Stimulated activated CD4-positive, alpha-beta T cell treated with anti-CD3 and anti-CD28 coated beads, Interleukin-12 subunit alpha, Interleukin-12 subunit beta, amount 100 ng/mL, for 4 hours (primary cell): ENCODE data around the gene CCDC127.
"Not testable (repeated sequence)": the region's sequence is repeated elsewhere in the genome, so short reads cannot be mapped to it uniquely, and the experiment has no call there.

Experiments used
- DNase-seq: peaks from one replicate; pipeline ENCODE4 v3.0.0-alpha.2; 2020

The CCDC127 gene

DNA sequence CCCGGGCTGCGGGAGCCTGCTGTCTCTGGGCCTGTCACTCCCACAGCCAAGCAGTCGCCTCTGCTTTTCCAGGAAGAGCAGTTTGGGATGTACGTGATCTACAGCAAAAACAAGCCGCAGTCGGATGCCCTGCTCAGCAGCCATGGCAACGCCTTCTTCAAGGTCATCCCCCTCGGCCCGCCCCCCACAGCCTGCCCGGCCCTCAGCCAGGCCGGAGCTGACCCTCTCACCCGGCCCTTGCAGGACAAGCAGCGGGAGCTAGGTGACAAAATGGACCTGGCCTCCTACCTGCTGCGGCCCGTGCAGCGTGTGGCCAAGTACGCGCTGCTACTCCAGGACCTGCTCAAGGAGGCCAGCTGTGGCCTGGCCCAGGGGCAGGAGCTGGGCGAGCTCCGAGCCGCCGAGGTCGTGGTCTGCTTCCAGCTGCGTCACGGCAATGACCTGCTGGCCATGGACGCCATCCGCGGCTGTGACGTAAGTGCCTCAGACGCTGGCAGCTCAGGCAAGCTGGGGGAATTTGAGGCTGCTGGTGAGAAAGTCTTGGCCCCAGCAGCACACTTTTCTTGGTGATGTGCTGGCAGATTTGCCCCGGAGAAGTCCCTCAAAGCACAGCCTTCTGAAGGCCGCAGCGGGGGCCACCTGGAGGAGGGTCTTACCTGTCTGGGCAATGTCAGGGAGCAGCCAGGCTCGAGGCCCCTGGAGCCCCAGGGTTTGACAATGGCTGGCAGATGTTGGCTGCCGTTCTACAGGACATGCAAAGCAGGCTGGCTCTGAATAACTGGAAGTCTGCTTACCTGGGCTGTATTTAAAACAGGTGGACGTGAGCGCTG is 46.8 kb downstream of the CCDC127 start:
- DNase-seq: no peak

DNA sequence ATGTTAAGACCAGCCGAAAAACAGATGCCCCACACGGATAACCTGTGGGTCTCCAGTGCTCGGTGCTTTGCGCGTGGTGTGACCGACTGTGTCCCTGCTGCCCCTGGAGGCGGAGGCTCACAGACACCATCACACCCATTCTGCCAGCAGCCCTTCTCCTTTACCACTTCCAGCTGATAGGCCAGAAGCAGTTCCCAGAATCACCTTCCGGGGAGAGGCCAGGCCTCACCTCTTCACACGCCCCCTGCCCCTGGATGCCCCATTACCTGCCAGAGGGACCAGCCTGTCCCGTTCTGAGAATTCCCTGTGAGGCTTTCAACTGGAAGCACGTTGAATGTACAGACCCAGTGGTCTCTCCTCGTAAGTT is 48.2 kb downstream of the CCDC127 start:
- DNase-seq: no peak

DNA sequence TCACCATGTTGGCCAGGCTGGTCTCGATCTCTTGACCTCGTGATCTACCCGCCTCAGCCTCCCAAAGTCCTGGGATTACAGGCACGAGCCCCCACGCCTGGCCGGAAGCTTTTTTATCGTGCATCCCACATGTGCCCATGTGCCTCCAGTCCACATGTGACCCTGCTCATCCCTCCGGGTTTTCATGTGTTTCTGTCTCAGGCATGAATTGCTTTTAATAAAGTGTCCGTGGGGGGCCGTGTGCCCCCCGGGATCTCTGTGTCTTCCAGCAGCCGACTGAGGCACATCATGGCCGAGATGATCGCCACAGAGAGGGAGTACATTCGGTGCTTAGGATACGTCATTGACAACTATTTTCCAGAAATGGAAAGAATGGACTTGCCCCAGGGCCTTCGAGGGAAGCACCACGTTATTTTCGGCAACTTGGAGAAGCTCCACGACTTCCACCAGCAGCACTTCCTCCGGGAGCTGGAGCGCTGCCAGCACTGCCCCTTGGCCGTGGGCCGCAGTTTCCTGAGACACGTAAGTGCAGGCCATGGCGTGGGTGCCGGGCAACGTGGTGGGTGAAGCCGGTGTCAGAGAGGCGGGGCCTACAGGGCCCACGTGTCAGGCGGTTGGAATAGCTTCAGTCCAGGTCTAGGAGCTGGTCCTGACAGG is 48.8 kb downstream of the CCDC127 start:
- DNase-seq: no peak

DNA sequence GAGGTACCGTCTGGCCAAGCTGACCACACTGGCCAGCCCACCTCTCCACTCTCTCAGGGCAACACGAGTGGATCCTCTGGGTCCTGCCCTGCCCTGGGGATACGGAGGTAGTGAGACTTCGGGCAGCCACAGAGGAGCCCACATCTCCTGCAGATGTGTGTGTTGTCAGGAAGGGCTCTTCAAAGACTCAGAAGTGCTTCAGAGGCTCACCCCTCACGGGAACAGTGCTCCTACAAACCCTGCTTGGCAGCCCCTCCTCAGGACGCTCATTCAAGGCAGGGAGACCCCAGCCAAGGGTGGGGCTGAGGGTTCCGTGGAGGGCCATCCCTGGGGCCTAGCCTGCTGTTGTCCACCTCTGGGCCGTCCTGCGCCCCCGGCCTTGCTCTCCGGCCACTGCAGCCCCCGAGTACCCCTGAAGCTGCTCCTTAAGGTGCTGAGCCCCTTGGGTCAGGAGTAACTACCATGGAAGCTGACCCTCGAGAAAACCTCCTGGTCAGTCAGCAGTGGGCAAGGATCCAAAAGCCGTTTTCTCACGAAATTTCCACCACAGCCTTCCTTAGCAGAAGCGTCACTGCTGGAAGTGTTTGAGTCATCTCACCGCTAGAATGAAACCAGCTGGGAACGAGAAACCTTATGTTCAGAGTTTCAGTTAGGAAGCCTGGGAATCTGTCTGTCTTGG is 49.8 kb downstream of the CCDC127 start:
- DNase-seq: no peak

DNA sequence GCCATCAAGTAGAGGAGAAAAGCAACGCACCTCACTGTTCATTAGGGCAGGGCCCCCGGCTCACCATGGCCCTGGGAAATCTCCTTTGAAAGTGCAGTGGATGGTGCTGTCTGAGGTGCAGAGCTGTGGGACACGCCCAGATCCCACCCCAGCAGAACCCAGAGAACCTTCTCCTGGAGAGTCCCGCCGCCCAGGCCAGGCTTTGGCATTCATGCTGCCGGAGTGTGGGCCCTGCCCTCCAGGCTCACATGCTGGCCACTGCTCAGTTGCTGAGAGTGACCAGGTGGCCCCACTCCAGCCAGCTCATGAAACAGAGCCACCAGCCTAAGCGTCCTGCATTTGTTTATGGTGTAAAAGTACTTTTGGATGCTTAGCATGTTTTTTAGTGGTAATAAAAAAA is 50.4 kb downstream of the CCDC127 start:
- no peak for DNase-seq

DNA sequence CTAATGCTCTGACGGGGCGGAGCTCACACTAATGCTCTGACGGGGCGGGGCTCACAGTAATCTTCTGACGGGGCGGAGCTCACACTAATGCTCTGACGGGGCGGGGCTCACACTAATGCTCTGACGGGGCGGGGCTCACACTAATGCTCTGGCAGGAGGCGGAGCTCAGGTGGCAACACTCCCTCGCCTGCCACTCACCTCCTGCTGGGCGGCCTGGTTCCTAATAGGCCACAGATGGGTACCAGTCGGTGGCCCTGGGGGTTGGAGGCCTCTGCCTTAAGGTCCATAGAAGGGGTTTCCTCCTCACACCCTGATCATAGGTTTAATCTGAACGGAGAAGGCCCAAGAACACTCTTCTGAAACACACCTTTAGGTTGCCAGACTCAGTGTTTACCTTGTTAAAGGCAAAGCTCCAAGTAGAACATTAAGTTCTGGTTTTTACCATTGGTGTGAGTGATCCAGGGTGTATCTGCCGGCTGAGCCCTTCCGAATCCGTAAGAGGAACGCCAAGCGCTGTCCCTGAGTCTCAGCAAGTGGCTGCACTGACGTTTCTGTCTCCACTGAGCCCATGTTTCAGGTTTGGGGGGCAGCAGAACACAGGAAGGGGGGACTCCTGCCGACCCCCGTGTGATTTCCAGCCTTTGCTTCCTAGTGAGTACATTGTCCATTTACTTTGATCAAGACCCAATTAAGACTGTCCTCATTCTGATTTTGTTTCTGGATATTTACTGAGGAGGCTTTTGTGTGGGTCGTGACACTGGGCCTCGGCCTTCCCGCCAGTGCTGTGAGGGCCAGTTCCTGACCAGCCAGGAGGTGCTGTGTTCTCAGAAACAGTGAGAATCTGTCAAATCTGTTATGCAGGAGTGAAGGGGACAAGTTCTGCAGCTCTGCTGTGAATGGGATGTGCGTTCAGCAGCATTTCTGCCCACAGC is 51.2 kb downstream of the CCDC127 start:
- no peak for DNase-seq

DNA sequence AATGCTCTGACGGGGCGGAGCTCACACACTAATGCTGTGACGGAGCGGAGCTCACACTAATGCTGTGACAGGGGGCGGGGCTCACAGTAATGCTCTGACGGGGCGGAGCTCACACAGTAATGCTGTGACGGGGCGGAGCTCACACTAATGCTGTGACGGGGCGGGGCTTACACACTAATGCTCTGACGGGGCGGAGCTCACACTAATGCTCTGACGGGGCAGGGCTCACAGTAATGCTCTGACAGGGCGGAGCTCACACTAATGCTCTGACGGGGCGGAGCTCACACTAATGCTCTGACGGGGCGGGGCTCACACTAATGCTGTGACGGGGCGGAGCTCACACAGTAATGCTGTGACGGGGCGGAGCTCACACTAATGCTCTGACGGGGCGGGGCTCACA is 53.2 kb downstream of the CCDC127 start:
- not testable (repeated sequence) for DNase-seq

DNA sequence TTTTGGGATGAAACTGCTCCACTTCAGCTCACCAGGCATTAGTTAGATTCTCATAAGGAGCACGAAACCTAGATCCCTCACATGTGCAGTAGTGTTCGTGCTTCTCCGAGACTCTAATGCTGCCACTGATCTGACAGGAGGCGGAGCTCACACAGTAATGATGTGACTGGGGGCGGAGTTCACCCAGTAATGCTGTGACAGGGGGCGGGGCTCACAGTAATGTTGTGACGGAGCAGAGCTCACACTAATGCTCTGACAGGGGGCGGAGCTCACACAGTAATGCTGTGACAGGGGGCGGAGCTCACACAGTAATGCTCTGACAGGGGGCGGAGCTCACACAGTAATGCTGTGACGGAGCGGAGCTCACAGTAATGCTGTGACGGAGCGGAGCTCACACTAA is 53.7 kb downstream of the CCDC127 start:
- DNase-seq: no peak

DNA sequence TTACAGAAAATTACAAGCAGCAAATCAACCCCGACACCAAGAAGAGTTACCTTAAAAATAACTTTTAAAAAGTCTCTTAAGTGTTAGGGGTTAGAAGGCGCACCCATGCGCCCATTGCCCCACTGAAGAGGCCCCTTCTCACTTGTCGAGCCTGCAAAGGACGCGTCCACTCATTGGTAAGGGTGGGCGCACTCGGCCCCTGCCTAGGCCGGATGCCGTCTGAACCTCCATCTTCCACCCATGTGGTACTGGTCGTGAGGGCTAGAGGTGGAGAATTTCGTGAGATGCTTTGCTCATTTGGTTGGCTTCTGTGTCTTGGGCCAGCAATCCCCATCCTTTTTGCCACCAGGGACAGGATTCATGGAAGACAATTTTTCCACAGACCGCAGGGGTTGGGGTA is 54.1 kb downstream of the CCDC127 start:
- DNase-seq: no peak

DNA sequence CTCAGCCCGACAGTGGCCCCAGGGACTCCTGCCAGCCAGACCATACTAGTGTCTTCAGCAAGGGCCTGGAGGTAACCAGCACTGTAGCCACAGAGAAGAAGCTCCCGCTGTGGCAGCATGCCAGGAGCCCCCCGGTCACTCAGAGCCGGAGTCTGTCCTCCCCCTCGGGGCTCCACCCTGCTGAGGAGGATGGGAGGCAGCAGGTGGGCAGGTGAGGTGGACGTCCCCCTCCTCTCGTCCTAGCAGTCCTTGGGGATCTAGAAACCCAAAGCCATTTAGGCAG is 54.7 kb downstream of the CCDC127 start:
- no peak for DNase-seq

DNA sequence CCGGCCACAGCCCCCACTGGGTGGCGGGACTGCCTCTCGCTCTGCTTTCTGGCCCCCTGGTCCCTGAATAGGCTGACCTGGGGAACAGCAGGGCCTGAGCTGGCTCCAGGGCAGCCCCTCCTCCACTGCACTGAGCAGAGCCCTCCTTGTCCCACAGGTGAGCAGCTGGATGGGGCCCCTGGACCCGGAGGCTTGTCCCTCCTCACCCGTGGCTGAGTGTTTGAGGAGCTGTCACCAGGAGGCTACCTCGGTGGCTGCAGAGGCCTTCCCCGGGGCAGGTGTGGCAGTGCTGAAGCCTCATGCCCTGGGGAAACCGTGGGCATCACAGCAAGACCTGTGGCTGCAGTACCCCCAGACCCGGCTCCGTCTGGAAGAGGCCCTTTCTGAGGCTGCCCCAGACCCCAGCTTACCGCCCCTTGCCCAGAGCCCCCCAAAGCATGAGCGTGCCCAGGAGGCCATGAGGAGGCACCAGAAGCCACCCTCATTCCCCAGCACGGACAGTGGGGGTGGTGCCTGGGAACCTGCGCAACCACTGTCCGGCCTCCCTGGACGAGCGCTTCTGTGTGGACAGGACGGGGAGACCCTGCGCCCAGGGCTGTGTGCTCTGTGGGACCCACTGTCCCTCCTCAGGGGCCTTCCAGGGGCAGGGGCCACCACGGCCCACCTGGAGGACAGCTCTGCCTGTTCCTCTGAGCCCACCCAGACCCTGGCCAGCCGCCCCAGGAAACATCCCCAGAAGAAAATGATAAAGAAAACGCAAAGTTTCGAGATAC is 55.2 kb downstream of the CCDC127 start:
- DNase-seq: no peak

DNA sequence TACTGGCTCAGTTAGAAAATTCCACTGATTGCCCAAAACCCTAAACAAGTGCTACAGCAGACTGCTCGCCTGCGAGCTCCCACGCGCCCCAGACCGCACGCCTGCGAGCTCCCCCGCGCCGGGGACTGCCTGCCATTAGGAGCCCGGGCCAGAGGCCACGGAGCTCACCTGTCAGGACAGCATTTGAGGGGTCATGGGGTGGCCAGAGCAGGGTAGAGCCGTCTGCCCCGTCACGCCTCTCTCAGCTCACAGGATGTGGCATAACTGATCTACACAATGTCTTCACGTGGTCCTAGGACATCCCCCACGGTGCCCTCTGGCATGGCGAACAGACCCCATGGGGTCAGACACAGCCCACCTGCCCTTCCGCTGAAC is 55.8 kb downstream of the CCDC127 start:
- DNase-seq: no peak

DNA sequence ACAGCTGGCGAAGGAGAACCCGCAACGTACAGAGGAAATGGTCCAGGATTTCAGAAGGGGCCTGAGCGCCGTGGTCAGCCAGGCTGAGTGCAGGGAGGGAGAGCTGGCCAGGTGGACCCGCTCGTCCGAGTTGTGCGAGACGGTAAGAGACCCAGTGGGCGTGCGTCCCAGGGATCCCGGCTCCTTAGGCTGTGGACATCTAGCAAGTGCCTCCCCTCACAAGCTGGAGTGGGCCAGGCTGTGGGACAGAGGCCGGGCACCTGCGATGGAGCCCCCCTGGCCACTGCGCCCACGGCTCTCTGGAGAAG is 56.2 kb downstream of the CCDC127 start:
- DNase-seq: no peak

DNA sequence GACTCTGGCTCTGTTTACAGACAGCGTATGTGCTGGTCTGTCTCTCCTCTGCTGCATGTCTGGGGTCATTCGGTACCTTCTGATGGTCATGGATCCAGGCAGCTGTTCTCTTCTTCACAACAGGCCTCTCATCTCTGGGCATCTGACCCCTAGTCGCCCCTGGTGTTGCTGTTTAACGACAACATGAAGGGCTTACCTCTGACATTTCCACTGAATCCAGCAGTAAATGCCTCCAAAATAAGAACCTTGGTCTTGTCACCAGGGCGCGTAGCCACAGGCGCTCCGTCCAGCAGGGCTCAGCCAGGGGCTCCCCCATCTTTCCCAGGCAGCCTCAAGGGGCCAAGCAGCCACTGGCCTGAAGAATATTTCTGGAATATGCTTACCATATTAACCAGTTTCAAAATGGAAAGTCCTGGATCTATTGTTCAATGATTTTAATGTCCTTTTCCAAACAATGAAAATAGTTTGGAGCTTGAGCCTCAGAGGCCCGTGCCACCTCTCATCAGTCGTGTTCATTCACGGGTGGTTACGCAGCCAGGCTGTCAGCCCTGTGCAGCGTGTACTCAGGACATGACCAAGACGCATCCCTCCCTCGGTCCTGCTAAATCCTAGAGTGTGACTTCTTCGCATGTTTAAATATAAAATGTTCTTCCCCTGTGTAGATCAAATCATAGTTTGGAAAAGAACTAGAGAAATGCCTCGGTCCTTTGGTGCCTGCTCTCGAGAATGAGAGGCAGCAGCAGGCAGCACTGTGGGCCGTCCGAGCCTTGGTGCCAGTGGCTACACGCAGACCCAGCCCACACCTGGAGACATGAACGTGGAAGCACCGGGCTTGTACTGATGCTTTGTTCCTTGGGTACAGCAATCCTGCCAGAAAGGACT is 56.8 kb downstream of the CCDC127 start:
- no peak for DNase-seq

DNA sequence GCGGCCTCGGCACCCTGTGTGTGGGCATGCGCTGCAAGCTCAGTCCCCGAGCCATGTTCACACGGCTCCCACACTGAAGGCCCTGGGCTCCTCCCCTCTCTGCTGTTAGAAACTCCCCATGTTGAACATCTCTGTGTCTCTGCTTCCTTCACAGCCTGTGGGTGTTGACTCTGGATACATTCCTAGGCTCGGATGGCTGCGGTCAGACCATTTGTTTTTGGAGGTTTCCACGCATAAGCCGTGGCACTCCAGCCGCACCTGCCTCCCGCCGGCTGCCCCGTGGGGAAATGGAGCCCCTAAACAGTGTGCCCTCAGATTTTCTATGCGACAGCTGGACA is 57.8 kb downstream of the CCDC127 start:
- DNase-seq: no peak

DNA sequence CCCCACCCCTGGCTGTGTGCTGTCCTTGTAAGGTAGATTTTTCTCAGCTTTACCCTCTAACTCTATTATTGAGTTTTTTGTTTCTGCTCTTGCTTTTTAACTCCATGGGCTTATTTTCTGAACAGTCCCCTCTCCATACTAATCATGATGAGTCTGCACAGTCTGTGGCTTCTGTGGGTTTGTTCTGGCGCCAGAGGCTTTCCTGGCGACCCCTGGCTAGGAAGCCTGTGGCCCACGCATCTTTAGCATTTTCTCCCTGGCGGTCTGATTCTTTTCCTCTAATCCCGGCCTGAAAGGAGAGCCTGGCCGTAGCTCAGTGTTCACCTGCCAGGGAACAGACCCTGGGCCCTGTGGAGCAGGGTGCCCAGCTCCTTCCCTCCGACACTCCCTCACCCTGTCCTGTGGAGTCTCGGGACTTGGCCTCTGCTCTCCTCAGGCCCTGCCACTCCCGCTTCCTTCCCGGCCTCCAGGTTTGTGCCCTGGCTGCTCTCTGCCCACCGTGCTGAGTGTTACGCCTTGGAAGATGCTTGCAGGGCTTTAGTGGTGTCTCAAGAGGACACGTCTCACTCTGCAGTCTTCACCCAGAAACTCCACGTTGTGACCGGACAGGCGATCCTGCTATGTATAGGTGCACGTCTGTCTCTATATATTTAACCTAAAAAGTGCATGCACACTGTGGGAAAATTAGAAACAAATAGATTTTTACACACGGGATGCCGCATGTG is 58.3 kb downstream of the CCDC127 start:
- no peak for DNase-seq

DNA sequence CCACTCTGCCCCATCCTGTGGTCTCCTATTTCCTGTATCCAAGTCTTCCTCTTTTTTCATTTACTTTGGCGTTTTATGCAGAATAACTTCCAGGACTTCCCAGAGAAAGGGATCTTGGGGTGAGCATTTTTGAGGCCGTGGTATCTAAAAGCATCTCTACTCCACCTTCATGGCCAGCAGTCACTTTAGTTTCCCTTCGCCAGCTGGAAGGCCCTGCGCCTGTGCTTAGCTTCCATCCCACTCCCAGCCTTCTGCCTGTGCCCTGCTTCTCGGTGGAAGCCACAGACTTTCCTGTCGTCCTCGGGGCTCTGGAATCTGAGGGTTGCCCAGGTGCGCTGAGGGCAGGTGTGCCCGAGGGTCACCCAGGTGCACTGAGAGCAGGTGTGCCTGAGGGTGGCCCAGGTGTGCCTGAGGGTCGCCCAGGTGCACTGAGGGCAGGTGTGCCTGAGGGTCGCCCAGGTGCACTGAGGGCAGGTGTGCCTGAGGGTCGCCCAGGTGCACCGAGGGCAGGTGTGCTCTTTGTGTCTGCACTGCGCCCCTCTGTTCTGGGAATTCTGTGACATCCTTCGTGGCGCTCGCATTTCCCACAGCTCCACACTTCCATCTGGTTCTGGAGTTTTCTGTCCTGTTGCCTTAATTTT is 59.0 kb downstream of the CCDC127 start:
- DNase-seq: no peak

DNA sequence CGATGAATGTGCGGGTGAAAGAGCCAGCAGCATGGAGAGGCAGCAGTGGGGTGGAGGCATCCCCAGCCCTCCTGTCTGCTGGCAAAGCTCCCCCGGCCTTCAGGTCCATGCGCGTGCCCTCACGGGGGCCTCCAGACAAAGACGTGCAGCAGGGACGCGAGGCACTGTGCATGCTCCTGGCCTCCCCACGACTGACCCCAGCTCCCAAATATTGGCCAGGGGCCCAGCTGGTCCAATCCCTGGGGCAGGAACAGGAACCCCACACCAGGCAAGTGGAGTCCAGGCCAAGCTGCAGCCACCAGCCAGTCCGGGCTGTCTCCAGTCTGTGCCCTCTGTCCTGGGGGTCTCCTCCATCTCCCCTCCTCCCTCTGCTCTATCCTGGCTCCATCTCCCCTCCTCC is 60.2 kb downstream of the CCDC127 start:
- DNase-seq: no peak

DNA sequence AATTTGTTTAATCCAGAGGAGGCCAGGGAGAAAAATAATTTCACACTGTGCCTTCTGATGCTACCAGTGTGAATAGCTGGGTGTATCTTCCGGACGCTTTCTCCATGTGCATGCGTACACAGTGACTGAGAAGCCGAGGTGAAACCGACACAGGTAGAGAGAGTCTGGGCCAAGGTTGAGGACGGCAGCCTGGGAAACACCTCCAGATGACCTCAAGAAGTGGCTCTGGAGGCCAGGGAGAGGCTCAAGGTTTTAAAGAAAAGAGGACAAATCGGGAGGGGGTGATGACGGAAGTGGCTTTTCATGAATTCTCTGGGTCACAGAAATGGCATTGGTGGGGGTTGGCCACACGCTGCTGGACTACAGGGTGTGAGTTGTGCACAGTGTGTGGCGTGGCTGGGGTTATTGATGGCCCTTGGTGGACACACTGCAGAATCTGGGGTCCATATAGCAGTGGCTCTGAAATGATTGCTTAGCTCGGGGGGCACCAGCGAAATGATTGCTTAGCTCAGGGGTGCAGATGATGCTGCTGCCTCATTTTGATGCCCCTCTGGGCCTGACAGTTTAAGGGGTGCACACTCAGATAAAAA is 60.7 kb downstream of the CCDC127 start:
- no peak for DNase-seq

DNA sequence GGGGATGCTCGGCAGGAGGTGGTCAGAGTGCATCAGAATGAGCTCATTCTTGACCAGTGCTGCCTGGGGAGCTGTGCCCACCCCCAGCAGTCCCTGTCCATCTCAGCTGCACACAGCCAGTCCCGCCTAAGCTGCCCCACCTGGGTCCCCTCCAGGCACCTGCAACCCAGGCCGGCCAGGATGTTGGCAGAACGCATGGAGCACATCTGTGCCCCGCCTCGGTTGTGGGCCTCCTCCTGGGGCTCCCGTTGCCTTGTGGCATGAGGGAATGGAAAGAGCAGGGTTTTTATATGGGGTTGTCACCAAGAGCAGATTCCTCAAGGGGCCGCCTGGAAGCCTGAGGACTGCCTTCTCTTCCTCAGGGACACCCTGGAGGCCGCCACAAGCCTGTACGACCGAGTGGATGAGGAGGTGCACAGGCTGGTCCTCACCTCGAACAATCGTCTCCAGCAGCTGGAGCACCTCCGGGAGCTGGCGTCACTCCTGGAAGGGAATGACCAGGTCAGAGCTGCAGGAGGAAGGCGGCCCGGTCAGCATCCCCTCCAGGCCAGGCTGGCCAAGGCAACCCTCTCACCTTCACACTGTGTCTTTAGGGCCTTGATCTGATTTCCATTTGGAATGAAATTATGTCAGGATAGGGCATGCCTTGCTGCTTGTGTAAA is 61.4 kb downstream of the CCDC127 start:
- DNase-seq: no peak
